ENCODE measurements around the gene PTBP3.

- TF ChIP-seq, protein P1, sequence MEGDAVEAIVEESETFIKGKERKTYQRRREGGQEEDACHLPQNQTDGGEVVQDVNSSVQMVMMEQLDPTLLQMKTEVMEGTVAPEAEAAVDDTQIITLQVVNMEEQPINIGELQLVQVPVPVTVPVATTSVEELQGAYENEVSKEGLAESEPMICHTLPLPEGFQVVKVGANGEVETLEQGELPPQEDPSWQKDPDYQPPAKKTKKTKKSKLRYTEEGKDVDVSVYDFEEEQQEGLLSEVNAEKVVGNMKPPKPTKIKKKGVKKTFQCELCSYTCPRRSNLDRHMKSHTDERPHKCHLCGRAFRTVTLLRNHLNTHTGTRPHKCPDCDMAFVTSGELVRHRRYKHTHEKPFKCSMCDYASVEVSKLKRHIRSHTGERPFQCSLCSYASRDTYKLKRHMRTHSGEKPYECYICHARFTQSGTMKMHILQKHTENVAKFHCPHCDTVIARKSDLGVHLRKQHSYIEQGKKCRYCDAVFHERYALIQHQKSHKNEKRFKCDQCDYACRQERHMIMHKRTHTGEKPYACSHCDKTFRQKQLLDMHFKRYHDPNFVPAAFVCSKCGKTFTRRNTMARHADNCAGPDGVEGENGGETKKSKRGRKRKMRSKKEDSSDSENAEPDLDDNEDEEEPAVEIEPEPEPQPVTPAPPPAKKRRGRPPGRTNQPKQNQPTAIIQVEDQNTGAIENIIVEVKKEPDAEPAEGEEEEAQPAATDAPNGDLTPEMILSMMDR (conservative IDR thresholded peaks at IDR 0.05; ENCODE audit: low read depth, low read length), result no peak
- no peak for TF ChIP-seq EZH2 (IDR thresholded peaks at IDR 0.05; ENCODE audit: borderline replicate concordance, low read depth, low read length, poor library complexity, severe bottlenecking)
Observed at GRCh38 chr9:112184221-112184620, 149.2 kb downstream of the PTBP3 start.
